ENCODE data around the gene DKK3.

Gene DKK3

DNA sequence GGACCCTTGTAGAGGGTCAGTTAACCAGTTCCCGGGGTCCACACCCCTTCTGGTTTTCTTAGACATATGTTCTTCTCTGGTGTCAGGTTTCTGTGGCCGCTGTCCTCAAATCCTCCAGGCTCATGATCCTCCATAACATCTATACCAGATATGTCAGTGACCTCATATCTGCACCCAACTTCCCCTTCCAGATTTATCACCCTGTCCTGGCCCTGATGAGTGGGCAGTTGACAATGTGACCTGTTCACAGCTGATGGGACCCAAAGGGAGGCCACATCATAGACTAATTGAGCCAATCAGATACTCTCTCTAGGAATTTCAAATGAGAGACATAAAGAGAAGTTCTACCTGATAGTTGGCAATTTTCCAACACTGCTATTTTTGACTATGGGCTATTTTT, 5.1 kb downstream of the DKK3 start:
- no peak for DNase-seq

DNA sequence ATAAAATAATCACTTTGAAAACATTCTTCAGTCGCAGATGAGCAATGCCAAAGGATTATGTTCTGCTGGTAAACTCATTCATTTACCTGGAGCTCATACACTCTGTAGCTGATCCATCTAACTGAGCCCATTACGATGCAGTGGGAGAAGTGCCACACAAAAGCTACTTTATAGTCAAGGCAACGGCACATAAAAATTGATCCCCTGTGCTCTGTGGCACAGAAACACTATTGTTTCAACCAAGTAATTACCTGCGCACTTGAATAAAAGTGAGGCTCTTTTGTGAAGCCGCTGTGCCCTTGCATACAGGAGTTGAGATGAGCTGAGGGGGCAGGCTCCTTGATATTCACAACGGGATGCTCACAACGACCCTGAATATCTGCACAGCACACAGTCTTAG, 7.2 kb downstream of the DKK3 start:
- DNase-seq: no peak

DNA sequence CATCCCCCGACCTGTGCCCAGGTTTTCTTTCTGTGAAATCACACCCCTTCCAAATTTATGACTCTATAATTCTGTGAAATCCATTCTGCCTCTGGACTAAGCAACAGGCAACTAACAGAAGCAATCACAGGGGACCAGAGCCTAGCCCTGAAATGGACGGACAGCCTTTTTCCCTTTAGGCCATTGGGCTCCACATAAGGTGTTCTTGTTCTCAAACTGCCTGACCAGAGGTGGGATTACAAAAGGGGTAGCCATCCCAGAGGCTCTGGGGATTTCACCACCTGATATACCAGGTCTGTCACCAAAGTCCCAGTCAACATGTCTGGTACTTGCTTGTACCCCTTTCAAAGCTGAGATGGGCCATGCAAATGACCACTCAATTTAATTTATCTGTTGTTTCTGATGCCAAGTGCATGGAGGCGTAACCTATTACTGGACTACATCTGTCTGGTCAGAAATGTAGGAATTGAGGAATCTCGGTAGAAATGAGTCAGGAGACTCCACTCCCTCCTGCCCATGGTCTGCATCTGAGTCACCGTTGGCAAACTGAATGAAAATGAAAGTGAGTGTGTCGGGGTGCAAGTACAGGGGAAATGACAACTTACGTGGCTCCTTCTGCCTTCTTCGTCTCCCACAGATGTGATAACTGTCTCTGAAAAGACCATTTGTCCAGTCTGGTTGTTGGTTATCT, 10.2 kb downstream of the DKK3 start:
- DNase-seq: no peak

DNA sequence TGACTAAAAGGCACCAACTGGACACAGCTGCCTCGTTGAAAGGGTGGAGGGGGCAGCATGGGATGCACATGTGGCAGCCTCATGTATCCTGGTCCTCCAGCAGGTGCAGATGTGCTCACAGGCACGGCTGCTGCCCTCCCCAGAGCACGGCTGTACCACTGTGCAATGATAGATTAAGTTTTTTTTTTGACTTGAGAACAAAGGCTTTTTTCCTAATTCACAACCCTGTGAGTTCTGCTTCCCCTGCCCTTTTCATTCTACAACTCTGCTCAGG, 11.4 kb downstream of the DKK3 start:
- DNase-seq: no peak

DNA sequence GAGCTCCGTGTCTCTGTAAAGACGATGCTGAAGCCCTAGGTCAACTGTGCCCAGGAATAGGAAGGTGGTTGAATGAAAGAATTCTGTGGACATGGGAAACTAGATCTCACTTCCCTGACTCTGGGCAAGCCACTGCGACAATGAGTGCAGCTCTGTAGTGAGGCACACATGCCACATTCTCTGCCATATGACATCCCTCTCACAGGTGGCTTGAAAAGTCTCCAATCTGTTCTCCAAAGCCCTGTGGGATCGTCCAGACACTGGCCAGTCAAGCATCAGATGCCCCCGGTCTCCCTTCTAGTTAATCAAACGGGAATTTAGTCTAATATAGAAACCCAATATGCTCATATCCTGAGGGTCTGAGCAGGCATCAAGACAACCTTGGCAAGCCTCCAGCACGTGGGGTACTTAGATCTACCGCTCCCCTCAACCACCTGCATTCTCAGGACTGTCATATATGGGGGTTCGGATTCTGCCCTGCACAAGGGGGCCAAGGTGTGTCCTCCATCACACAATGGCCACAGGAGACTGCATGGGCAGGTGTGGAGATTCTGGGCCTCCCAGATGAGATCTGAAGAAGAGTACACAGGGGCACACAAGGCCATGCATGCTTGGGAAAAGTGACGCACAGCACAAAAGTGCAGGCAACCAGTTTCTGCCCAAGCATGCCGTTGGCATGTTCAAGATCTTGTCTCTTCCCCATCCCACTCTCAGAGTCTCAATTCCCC, 11.9 kb downstream of the DKK3 start:
- no peak for DNase-seq

DNA sequence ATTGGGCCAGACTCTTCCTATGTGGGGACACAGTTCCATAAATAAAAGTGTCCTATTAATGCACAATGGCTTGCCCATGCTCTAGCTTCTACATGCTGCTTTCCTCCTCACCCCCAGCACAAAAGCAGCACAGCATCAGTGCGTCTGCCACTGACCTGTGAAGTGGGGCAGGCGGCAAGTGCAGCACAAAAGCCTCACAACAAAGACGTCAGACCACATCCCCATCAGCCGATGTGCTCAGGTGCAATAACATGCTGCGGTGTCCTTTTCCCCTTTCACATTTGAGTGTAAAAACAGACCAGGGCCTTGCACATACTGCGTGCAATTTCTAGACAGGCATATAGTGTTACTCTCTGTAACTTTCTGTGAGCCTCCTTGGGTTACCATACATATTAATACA, 12.8 kb downstream of the DKK3 start:
- no peak for DNase-seq

DNA sequence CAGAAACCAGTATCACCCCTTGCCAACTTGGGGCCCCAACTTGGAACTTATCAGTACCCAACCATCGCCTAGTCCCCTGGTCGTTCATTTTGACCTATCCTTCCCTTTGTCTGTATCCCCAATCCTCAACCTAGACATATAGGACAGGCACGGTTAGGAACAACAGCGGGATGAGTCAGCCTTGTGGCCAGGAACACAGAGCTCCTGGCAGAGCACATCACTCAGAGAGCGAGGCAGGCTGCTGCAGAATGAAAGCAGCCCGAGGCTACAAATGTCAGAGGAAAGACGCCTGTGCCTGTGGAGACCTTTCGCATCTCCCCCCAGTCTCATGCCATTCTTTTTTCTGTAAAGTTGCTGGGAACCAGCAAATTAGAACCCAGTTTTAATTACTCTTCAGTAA, 14.6 kb downstream of the DKK3 start:
- no peak for DNase-seq

DNA sequence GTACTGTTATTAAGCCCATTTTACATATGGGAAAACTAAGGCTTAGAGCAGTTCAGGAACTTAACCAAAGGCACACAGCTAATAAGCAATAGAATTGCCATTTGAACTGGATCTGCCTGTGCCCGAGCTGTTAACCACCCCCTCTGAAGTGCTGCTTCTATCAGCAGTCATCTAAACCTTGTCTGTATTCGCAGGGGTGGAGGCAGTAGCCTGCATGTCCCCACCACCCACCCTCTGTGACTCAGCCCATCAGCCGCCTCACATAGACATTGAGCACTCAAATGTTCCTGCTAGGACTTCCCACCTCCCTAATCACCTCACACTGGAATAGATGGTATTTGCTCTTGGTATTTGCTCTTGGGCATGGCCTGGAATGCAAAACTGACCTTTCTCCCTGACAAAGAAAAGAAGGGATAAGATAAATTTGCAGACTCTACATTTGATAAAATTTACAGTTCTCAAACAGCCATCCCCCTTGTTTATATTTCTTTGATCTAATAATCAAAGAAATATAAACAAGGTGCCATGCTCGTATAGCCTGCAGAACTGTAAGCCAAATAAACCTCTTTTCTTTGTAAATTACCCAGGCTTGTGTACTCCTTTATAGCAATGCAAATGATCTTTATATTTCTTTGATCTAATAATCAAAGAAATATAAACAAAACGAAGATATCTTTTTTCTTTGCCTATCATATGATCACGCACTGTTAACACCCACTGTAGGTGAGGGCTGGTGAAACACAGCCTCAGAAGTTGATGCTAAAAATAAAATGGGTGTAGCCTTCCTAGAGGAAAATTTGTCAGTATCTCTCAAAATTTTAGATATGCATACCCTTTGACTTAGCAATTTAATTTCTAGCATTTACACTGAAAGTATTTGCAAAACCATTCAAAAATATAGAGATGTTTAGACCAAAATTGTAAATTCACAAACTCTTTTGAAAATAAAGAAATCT, 15.9 kb downstream of the DKK3 start:
- no peak for DNase-seq

DNA sequence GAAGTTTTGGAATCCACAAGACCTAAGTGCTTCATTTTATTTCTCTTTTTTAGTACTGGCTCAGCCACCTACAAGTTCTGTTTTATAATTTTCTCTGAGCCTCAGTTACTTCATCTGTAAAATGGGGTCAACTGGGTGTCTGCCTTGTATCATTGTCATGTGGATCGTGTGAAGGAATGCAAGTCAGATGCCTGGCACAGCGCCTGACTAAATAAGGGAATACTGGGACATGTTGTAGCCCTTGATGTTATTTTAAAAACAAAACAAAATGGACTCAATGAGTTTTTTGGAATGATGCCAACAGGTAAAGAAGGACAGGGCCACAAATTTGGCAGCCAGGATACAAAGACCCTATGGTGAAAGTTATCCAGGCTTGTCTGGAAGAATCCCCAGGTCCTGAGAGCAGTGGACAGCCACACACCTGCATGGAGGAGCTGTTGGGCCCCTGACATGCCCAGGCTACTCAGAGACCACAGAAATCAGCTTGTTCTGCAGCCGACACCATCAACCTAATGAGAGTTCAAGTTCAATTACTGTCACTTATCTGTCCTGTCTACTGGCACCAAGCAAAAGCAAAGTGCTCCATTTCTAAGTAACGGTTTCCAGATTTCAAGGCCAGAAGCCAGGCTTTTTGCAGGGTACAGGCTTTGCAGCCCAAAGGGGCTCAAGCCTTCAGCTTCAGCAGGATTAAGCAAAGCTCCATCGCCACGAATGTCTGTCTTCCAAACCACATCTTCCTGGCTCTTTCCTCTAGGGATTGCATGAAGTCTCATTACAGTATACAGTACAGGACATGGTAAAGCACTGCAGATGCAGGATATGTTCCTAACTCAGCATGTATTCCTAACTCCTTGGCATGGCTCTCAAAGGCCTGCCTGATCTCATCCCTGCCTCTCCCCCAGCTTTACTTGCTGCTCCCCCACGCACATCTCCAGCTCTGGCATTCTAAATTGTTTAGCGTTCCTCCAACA, 18.4 kb downstream of the DKK3 start:
- no peak for DNase-seq

DNA sequence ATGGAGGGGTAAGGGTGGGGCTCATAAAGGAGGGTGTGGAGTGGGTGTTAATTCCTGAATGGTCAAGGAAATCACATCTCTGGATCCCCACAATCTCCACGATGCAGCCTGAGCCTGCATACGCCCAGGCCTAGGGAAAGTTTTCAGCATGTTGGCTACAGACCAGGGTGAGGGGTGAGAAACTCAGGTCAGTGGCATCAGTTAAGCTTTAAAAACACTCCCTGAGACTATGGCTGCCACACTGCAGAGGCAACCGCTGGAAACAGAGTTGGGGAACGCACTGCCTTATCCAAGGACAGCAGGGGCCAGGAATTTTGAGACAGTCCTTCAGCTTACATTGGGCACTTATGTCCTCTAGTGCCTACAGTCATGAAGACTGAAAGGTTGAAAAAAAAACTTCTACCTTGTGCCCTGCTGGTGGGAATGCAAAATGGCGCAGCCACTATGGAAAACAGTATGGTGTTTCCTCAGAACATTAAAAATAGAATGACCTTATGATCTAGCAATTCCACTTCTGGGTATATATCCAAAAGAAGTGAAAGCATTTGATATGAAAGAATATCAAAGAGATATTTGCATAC, 19.7 kb downstream of the DKK3 start:
- DNase-seq: no peak

DNA sequence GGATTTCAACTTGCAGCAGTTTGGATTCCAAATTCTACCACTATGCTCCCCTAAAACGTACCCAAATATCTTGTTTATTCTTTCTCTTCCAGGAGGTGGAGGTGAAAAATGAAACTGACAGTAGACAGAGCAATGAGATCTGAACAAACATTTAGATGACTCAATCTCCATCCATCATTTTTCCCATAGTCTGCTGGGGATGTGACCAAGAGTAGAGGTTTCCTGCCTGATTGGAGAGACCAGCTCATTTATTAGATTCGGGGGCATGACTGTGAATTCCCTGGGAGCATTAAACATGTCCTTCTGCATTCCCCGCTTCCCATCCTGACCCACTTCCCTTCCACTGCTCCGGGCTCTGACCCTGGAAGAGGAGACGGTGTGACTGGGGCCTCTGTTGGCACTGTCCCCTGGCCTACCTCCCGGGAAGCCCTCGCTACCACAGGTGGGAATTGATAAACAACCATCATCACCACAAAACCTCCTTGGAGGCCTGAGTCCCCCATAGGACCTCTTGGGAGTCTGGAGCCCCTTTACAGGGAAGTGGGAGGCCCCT, 20.3 kb downstream of the DKK3 start:
- DNase-seq: no peak

DNA sequence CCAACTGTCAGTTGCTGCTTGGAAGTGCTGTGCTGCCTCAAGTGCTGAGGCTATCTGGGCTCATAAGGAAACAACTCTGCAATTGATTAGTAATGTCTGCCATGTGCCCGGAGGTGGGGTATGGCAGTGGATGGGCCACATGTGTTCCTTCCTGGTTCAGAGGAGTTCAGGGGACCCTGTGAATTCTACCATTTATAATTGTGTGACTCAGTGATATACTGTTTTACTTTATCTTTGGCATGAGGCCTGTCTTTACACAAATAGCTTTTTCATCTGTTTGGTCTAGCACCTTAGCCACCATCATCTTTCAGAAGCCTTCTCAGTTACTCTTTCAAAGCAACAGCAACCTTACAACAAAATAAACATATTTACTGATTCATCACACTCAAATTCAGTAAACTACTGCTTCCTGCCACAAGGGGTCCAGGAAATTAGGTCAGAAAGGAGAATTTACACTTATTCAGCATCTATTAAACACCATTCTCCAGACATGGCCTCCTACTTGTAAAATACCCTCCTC, 20.9 kb downstream of the DKK3 start:
- DNase-seq: no peak

DNA sequence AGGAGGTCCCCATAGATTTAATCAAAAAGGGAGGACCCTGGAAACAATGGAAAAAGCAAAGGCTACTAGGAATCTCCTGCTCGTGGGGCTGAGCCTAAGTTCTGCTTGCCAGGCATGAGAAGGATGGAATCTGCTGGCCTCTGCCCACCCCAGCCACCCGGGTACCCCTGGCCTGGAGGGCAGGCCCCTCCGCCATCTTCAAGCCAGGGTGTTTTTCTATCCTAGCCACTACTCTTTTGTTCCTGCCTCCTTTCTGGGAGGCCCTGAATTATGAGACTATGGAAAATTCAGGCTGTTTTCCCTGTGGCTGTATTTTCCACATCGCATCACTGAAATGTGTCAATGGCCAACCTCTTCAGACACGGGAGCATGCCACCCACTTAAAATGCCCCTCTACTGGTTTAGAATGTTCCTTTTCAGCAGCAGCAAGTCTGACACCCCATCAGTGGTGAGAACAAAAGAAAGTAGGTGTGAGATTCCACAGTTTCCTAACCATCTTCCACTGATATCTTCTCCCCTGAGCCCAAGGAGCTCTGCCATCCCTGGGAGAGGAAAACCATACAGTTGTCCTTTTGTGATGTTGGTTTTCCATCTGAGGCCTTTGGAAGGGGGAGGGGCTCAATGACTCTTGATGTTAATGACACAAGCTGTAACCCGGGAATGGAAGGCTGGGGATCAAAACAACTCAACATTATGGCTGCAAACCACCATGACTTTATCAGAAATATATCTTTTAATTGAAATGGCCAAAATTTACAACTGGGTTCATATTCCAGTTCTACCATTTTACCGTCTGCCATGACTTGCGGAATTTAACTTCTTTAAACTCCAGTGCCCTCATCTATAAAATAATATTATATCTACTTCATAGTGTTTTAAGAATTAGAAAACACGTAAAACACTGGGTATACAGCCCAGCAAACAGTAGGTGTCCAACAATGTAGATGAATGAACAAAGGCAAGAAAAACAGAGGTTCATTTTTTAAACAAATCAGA, 22.2 kb downstream of the DKK3 start:
- DNase-seq: no peak

DNA sequence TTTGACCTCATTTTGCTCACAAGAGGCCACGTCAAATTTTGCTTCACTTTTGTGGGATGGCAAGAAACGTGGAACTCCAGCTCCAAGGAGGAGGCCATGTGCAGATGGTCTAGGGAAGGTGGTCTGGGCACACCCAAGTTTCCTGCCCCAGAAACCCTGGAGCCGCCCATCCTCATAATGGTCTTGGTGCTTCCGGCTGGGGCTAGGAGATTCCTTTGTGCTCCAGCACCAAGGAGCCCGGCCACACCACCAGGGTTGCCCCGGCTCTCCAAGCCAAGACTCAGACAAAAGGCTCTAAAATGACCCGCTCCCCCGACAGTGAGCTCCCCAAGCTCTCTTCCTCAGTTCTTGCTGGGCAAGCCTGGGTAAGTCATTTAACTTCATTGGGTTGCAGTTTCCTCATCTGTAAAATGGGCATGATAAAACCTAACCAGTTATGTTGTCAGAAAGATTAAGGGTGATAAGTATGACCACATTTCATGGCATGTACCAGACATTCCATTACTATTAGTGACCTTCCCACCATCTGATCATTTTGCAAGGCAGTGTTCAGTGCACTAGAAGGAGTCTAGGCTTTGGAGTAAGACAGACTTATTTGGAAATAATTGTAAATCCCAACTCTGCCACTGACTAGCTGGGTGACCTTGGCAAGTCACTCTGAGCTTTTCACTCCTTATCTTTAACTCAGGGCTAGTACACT, 23.3 kb downstream of the DKK3 start:
- no peak for DNase-seq

DNA sequence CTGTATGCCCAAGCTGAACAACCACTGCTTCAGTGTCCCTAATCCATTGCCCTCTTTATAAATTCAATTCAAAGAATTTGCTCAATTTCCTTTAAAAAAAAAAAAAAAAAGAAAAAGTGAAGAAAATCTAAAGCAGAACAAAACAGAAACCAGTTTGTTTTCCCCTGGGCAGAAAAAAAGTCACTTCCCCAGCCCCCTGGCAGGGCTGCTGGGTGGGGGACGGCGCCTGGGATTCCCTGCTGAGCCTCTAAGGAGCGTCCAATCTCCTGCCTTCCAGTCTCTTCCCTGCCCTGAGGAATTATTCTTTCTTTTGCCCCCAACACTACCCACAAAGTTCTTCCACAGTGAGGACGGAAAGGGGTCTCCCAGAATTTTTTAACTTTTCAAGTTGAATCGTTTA, 23.9 kb downstream of the DKK3 start:
- no peak for DNase-seq

DNA sequence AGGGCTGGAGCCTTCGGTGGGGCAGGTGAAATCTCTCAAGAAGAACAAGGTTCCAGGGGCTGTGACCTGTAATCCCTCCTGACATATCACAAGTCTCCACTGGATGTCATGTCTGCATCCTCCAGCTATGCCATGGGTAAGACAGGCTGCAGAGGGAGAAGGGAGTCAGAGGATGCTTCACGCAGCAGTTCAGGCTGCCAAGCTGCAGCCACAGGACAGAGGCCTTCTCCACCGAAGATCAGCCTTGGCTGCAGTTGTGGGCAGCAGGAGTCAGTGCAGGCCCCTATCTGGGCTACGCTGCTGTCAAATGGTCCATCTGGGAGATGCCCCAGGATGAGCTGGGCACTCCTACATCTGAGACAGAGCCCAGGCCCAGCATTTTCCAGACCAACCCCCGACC, 25.0 kb downstream of the DKK3 start:
- DNase-seq: no peak

DNA sequence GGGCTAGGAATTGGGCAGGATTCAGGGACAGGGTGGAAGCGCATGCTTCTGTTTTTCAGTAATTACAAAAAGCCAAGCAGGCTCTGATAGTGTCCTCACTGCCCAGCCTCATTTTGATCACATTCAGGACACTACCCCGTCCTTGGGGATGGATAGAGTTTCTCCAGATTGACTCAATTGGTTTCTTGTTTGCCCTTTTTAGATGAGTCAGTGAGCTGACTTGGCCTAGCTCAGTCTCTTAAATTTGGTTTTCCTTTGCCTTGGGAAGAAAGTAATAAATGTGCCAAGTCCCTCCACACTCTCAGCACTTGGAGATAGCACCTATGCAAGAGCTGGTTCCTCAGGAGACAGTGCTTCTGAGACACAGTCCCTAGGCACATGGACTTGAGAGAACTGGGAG, 25.5 kb downstream of the DKK3 start:
- DNase-seq: no peak

DNA sequence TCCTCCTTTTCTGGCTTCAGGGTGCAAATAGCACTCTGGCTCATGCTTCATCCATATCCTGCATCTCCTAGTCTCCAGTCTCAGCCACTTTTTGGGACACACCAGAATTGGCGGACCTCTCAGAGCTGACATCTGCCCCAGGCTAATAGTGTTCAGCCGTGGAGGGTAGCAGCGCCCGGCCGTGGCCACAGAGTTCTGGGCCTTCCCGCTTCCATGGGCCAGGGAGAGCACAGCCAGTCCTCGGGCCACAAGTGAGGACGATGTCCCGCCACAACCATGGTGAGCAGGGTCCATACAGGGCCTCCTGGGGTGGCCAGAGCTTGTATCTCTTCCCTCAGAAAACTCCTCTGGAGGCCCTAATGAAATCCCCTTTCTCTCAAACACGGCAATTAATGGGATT, 26.0 kb downstream of the DKK3 start:
- no peak for DNase-seq

DNA sequence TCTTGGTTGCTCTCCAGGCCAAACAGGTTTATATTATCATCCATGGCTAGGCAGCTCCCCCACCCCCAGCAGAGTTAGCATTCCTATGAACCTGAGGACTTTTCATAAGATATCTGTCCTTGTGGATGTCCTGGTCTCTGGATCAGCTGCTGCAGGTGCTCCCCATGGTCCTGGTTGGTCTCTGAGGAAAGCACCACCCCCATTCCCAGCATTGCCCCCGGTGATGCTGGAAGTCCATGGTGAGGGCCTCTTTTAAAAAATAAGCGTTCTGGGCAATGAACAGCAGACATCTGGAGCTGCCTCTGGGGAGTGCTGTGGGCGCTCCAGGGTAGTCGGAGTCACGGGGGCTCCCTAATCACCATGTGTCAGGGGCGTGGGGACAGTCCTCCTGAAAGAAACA, 26.6 kb downstream of the DKK3 start:
- no peak for DNase-seq

DNA sequence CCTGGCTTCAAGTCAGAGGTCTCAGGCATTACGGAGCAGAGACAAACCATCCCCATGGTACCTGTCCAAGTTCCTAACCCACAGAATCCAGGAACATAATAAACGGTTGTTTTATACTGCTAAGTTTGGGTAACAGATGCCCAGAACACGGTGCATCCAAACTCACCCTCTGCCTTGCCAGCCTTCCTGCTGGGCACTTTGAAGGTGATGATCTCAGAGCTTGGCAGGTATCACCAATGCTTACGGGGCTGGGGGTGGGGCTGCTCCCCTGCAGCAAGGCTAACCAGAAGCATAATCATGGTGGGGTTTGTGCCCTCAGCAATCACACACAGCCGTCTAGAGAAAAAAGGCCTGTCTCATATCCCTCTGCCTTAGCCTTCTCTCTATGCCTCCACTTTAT, 27.1 kb downstream of the DKK3 start:
- DNase-seq: no peak
